22Rv1 (cell line): ENCODE measurements around the gene C1orf167.

ENCODE experiments used
- H3K27ac ChIP-seq: fragments of 450-650 bp; 2 replicates; pipeline ENCODE4 v1.5.1; 2017
- CTCF ChIP-seq: fragments of 450-650 bp; IDR thresholded peaks from 2 replicates; pipeline ENCODE4 v1.5.1; 2017; ENCODE audit warnings: mild to moderate bottlenecking
- ZFX ChIP-seq: fragments of 450-650 bp; IDR thresholded peaks from 2 replicates; pipeline ENCODE4 v1.6.1; 2017; ENCODE audit warnings: antibody characterized with exemption, borderline replicate concordance

Gene C1orf167

GRCh38 chr1:11782127-11782708, 20.2 kb downstream of the C1orf167 start:
- no peak overlapping the region for H3K27ac ChIP-seq
- TF ChIP-seq ZFX (no peak), CTCF (no peak)

GRCh38 chr1:11783556-11783955, 21.6 kb downstream of the C1orf167 start:
- TF ChIP-seq ZFX (no peak), CTCF (no peak)
- no peak overlapping the region for H3K27ac ChIP-seq

GRCh38 chr1:11784256-11784992, 22.4 kb downstream of the C1orf167 start:
- no peak overlapping the region for H3K27ac ChIP-seq

GRCh38 chr1:11784993-11785769, 23.2 kb downstream of the C1orf167 start:
- no peak overlapping the region for H3K27ac ChIP-seq
- TF ChIP-seq CTCF (peak; percentile 90), ZFX (no peak)

More at GRCh38 chr1:11784256-11784992, 22.4 kb downstream of the C1orf167 start:
- TF ChIP-seq CTCF (no peak), ZFX (no peak)

- H3K27ac ChIP-seq: no peak overlapping the region
- TF ChIP-seq CTCF (no peak), ZFX (no peak)
Measured at GRCh38 chr1:11786168-11786567, 24.2 kb downstream of the C1orf167 start.

- H3K27ac ChIP-seq: peak overlapping the region; percentile 29
Measured at GRCh38 chr1:11787251-11787803, 25.3 kb downstream of the C1orf167 start.

More at GRCh38 chr1:11787251-11787803, 25.3 kb downstream of the C1orf167 start:
- TF ChIP-seq ZFX: no peak
- TF ChIP-seq CTCF: no peak
